OCI-LY1 (cell line): ENCODE measurements around the gene ZNF639.

Source experiments
- H2AFZ ChIP-seq: fragments of 200-600 bp; sonication (generic), shearing (Covaris generic); 2 replicates; pipeline ENCODE4 v1.6.0; 2014; ENCODE audit warnings: antibody characterized with exemption, mild to moderate bottlenecking, low read length
- H3F3A ChIP-seq: fragments of 200-600 bp; sonication (generic), shearing (Covaris generic); 2 replicates; pipeline ENCODE4 v1.6.0; 2014; ENCODE audit warnings: mild to moderate bottlenecking, antibody characterized with exemption, low read length, moderate library complexity; ENCODE audit not compliant: insufficient read depth
- H3K27ac ChIP-seq: fragments of 200-600 bp; sonication (generic); 2 replicates; pipeline ENCODE4 v1.5.1; 2014; ENCODE audit warnings: low read length, mixed run types, mild to moderate bottlenecking, low read depth; ENCODE audit not compliant: poor library complexity, severe bottlenecking
- H3K27me3 ChIP-seq: fragments of 200-600 bp; sonication (generic); 2 replicates; pipeline ENCODE4 v1.6.0; 2014; ENCODE audit warnings: antibody characterized with exemption, mild to moderate bottlenecking, low read length, moderate library complexity; ENCODE audit not compliant: insufficient read depth
- H3K36me3 ChIP-seq: fragments of 200-600 bp; sonication (generic); 2 replicates; pipeline ENCODE4 v1.6.1; 2014; ENCODE audit warnings: mild to moderate bottlenecking, antibody characterized with exemption, low read length, moderate library complexity, mixed read lengths; ENCODE audit not compliant: insufficient read depth
- H3K4me1 ChIP-seq: fragments of 200-600 bp; sonication (generic); 2 replicates; pipeline ENCODE4 v1.5.1; 2014; ENCODE audit warnings: mild to moderate bottlenecking, low read length, moderate library complexity; ENCODE audit not compliant: insufficient read depth, severe bottlenecking
- H3K4me2 ChIP-seq: fragments of 200-600 bp; sonication (generic), shearing (Covaris generic); 2 replicates; pipeline ENCODE4 v1.6.1; 2014; ENCODE audit warnings: low read length
- H3K4me3 ChIP-seq: fragments of 200-600 bp; sonication (generic); 2 replicates; pipeline ENCODE4 v1.5.1; 2014; ENCODE audit warnings: low read length, low read depth, mild to moderate bottlenecking, mixed read lengths; ENCODE audit not compliant: poor library complexity, severe bottlenecking
- H3K79me2 ChIP-seq: fragments of 200-600 bp; shearing (Covaris generic); 2 replicates; pipeline ENCODE4 v1.6.1; 2016; ENCODE audit warnings: mixed run types, low read length, mixed read lengths; ENCODE audit not compliant: insufficient read depth
- H3K9ac ChIP-seq: fragments of 200-600 bp; sonication (generic), shearing (Covaris generic); 2 replicates; pipeline ENCODE4 v1.6.1; 2014; ENCODE audit warnings: mild to moderate bottlenecking, low read length, mixed read lengths
- H3K9me2 ChIP-seq: fragments of 200-600 bp; sonication (generic), shearing (Covaris generic); 2 replicates; pipeline ENCODE4 v1.6.1; 2014; ENCODE audit warnings: low read depth, mild to moderate bottlenecking, low read length, mixed read lengths
- H3K9me3 ChIP-seq: fragments of 200-600 bp; shearing (Covaris generic); 2 replicates; pipeline ENCODE4 v1.6.1; 2014; ENCODE audit warnings: low read length, mixed read lengths
- H4K20me1 ChIP-seq: fragments of 200-600 bp; sonication (generic), shearing (Covaris generic); 2 replicates; pipeline ENCODE4 v1.6.0; 2016; ENCODE audit warnings: mild to moderate bottlenecking, low read length; ENCODE audit not compliant: insufficient read depth
- EZH2 ChIP-seq: fragments of 200-600 bp; sonication (generic), shearing (Covaris generic); IDR thresholded peaks from 2 replicates; pipeline ENCODE4 v1.8.0; 2017; ENCODE audit warnings: borderline replicate concordance, mixed run types, mild to moderate bottlenecking, antibody characterized with exemption, low read length, moderate library complexity, mixed read lengths
- TF ChIP-seq, protein P1 (sequence below): fragments of 200-600 bp; sonication (generic), shearing (Covaris generic); IDR thresholded peaks from 2 replicates; pipeline ENCODE4 v1.5.1; 2017; ENCODE audit warnings: mild to moderate bottlenecking, antibody characterized with exemption, low read length, moderate library complexity, mixed read lengths

ZNF639 gene

DNA sequence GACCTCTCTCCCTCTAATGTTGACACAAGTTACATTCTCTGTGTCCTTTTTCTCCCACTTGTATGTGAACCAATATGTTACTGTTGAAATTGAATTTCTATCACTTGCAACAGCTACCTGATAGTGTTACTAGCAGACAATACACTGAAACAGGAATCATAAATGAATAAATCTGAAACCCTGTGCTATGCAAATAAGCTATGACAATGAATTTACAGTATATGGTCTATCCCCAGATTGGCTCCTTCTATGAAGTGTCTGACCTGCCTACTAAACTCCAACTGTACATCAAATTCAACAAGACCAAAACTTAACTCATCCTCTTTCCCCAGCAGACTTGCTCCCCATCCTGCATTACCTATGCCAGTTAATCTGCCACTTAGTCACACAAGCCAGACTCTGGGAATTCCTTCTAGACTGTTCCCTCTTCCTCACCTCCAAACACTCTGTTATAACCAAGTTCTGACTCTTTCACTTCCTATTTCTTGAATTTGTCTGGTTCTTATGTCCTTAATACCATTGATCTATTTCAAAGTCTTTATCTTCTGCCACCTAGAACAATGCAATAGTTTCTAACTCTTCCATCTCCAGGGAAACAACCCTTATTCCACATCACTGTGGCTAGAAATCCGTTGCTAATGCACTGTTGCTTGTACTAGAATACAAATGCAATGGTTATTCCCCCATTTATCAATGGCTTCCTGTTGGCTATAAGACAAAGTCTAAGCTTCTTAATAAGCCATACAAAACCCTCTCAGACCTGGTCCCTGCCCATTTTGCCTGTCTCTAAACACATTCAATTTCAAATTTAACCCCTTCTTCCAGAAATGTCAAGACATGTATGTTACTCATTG lies 13.4 kb upstream of the ZNF639 start:
- no peak overlapping the region for H2AFZ ChIP-seq
- no peaks in the 10 kb centered on the region for H3K27me3 ChIP-seq
- H3K4me1 ChIP-seq = no peaks in the 10 kb centered on the region
- no peaks in the 10 kb centered on the region for H3K36me3 ChIP-seq
- no peak for TF ChIP-seq EZH2
- TF ChIP-seq, protein P1, sequence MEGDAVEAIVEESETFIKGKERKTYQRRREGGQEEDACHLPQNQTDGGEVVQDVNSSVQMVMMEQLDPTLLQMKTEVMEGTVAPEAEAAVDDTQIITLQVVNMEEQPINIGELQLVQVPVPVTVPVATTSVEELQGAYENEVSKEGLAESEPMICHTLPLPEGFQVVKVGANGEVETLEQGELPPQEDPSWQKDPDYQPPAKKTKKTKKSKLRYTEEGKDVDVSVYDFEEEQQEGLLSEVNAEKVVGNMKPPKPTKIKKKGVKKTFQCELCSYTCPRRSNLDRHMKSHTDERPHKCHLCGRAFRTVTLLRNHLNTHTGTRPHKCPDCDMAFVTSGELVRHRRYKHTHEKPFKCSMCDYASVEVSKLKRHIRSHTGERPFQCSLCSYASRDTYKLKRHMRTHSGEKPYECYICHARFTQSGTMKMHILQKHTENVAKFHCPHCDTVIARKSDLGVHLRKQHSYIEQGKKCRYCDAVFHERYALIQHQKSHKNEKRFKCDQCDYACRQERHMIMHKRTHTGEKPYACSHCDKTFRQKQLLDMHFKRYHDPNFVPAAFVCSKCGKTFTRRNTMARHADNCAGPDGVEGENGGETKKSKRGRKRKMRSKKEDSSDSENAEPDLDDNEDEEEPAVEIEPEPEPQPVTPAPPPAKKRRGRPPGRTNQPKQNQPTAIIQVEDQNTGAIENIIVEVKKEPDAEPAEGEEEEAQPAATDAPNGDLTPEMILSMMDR = no peak
- no peak overlapping the region for H3K4me3 ChIP-seq
- H3K27ac ChIP-seq = no peak overlapping the region
- no peak overlapping the region for H3K4me2 ChIP-seq
- no peaks in the 10 kb centered on the region for H3K79me2 ChIP-seq
- H3K9me3 ChIP-seq = no peaks in the 10 kb centered on the region
- H3K9me2 ChIP-seq = no peaks in the 10 kb centered on the region
- H4K20me1 ChIP-seq = no peaks in the 10 kb centered on the region
- no peaks in the 10 kb centered on the region for H3F3A ChIP-seq
- no peak overlapping the region for H3K9ac ChIP-seq

DNA sequence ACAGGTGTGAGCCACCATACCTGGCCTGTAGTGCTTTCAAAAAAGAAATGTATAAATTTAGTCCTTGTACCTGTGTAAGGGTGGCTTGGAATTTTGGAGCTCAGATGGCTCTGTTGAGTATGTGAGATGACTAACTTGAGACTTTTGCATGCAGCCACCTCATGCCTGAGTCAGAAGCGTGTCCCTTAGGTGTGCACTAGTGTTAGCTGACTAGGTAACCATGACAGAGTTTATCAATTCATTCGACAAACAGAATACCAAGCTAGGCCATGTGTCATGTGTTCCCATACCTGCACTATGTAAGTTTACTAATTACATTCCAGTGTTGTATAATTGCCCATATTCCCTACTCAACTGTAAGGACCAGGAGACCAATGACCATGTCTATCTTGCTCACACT lies 4.0 kb upstream of the ZNF639 start:
- Histone ChIP-seq H3K4me1 (peaks cover 25% of the 10 kb centered on the region), H3F3A (no peaks in the 10 kb centered on the region), H4K20me1 (no peaks in the 10 kb centered on the region), H3K9me2 (no peaks in the 10 kb centered on the region), H2AFZ (no peak overlapping the region), H3K27ac (no peak overlapping the region), H3K79me2 (peaks cover 7% of the 10 kb centered on the region), H3K4me2 (no peak overlapping the region), H3K9me3 (no peaks in the 10 kb centered on the region), H3K27me3 (no peaks in the 10 kb centered on the region), H3K4me3 (no peak overlapping the region), H3K36me3 (no peaks in the 10 kb centered on the region), H3K9ac (no peak overlapping the region)
- TF ChIP-seq, protein P1 = no peak
- TF ChIP-seq EZH2 = no peak

- Histone ChIP-seq H3K9ac (peak overlapping the region; percentile 94), H3K27me3 (no peaks in the 10 kb centered on the region), H3K4me3 (peak overlapping the region; percentile 93), H3K79me2 (peaks cover 36% of the 10 kb centered on the region), H3K36me3 (peaks cover 19% of the 10 kb centered on the region), H3F3A (no peaks in the 10 kb centered on the region), H3K9me3 (no peaks in the 10 kb centered on the region), H3K27ac (no peak overlapping the region), H3K4me1 (peaks cover 28% of the 10 kb centered on the region), H4K20me1 (no peaks in the 10 kb centered on the region), H3K9me2 (no peaks in the 10 kb centered on the region), H3K4me2 (peak overlapping the region; percentile 89), H2AFZ (peak overlapping the region; percentile 21; the same call in 1 of the 2 replicates)
- TF ChIP-seq, protein P1 = peak; percentile 79
- TF ChIP-seq EZH2 = no peak
These were observed 1.1 kb upstream of the ZNF639 start for GRCh38 chr3:179321668-179322285.
